Fibroblast of peridontal ligament (primary cell): Measurements from ENCODE around the gene ICAM4.

ENCODE experiments used
- DNase-seq: peaks from one replicate; pipeline ENCODE4 v3.0.0-alpha.2; 2010; ENCODE audit errors: extremely low read depth

ICAM4 gene

GRCh38 chr19:10290876-10291553 lies 4.3 kb downstream of the ICAM4 start:
- DNase-seq: no peak

GRCh38 chr19:10291554-10292205 lies 4.9 kb downstream of the ICAM4 start:
- no peak for DNase-seq

GRCh38 chr19:10292206-10292788 lies 5.5 kb downstream of the ICAM4 start:
- no peak for DNase-seq

- DNase-seq: no peak
Observed at GRCh38 chr19:10292789-10293636, 6.3 kb downstream of the ICAM4 start.

GRCh38 chr19:10293637-10294367 lies 7.0 kb downstream of the ICAM4 start:
- no peak for DNase-seq

- DNase-seq: no peak
Observed at GRCh38 chr19:10294368-10294697, 7.6 kb downstream of the ICAM4 start.

GRCh38 chr19:10295305-10295846 lies 8.6 kb downstream of the ICAM4 start:
- no peak for DNase-seq

- no peak for DNase-seq
Observed at GRCh38 chr19:10295847-10296591, 9.3 kb downstream of the ICAM4 start.

- no peak for DNase-seq
Observed at GRCh38 chr19:10299545-10300458, 13.0 kb downstream of the ICAM4 start.

GRCh38 chr19:10305139-10305806 lies 18.5 kb downstream of the ICAM4 start:
- no peak for DNase-seq

GRCh38 chr19:10306327-10306726 lies 19.6 kb downstream of the ICAM4 start:
- no peak for DNase-seq

GRCh38 chr19:10309423-10309822 lies 22.7 kb downstream of the ICAM4 start, which contains the start of gene ZGLP1:
Gene ZGLP1 (minus strand): TSS chr19:10309815.
- DNase-seq: no peak

GRCh38 chr19:10315335-10316214 lies 28.8 kb downstream of the ICAM4 start, which contains the start of gene FDX2:
Gene FDX2 (minus strand): TSS chr19:10316015. CDS start chr19:10315996, 19 bp downstream.
- DNase-seq: peak; percentile 74

GRCh38 chr19:10316229-10317044 lies 29.7 kb downstream of the ICAM4 start:
- DNase-seq: no peak

GRCh38 chr19:10317045-10317856 lies 30.5 kb downstream of the ICAM4 start:
- no peak for DNase-seq

GRCh38 chr19:10317857-10318462 lies 31.2 kb downstream of the ICAM4 start:
- no peak for DNase-seq
